Measurements from ENCODE around the gene SOS2.
"Not testable (repeated sequence)": the region's sequence is repeated elsewhere in the genome, so short reads cannot be mapped to it uniquely, and the experiment has no call there.

SOS2 gene

DNA sequence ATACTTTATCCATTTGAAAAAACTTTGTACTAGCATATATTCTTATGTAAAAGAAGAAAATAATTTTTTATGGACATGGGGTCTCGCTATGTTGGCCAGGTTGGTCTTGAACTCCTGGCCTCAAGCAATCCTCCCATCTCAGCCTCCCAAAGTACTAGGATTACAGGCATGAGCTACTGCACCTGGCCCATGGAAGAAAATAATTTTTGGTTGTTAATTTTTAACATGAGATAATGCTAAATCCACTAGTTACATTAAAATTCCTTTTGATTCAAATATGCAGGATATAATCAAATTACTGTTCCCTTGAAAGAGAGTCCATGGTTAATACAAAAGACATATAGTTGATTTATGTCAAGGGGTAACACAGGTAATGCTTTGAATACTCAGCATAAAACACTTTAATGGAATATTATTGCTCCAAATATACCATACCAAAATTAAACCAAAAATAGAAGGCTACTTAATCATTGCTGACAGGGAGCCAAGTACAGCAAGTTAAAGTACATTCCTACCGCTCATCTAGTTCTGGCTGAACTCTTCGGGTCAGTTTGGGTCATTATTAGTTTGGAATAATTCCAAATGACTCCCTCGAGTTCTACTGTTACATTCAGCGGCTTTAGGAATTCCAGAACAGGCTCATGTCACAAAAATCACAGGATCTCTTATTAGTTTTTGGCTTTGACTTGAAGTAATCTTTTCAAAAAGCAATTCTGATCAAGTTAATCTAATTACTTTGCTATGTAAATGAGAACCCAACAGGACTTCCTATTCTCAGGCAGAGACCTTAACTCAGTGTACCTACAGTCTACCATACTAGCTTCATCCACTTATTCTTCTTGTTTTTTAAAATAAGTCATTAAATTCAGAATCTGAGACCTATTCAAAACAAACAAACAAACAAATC lies 6.1 kb downstream of the SOS2 start:
- DNase-seq, result no peak

DNA sequence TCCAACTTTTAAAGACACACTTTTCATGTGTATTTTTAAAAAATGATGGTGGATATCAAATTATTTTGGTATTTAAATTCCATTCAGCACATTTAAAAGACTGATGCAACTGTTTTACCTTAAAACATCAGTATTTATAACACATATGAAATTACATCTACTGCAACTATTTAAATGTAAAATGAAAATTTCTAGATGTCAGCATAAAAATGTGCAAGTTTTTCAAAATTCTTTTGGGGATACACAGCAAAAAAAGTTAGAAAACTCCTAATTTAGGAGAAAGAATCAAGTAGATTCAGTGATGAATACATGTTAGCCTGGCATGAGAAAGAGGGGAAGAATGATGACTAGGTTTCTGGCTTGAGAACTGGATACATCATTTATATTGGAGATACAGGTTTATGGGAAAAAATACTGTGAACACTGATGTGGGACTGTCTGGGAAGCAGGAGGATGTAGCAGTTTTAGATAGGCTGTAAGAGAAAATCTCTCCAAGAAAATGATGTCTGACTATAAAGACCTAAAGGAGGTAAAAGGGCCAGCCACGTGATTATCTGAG lies 9.2 kb downstream of the SOS2 start:
- no peak for DNase-seq

DNA sequence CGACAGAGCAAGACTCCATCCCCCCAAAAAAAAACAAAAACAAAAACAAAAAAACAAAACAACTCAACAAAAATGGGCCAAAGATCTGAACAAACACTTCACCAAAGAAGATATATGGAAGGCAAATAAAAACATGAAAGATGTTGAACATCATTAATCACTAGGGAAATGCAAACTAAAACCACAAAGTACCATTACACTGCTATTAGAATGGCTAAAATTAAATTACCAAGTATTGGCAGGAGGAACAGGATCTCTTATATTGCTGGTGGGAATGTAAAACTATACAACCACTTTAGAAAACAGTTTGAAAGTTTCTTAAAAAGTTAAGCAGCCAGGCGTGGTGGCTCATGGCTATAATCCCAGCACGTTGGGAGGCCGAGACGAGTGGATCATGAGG lies 12.9 kb downstream of the SOS2 start:
- no peak for DNase-seq

DNA sequence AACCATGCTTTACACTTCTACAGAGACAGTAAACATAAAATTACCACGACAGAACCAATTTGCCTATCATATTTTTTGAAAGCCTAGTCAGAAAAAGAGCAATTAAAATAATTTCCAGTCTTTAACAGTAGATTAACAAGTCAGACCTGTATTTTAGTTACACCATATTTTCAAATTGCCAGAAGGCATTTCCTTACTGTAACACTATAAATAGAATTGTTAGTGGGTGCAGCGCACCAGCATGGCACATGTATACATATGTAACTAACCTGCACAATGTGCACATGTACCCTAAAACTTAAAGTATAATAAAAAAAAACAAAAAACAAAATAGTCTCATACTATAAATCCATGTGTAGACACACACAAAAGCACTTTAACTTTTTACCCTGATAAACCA lies 16.0 kb downstream of the SOS2 start:
- DNase-seq, result no peak

DNA sequence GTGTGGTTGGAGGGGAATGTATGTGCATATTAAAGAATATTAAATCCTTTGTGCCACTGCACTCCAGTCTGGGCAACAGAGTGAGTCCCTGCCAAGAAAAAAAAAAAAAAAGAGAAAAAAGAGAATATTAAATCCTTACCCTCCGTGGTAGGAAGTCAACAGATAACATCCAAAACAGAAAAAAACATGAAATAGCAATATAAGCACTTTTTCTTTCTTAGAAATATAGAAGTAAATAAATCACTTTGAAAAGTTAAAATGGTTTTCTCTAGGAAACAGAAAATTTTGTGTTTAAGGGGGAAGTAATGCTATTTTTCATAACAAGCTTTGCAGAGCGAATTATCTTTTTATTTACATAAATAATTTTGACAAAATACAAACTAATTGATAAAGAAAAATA lies 17.6 kb downstream of the SOS2 start:
- DNase-seq, result no peak

DNA sequence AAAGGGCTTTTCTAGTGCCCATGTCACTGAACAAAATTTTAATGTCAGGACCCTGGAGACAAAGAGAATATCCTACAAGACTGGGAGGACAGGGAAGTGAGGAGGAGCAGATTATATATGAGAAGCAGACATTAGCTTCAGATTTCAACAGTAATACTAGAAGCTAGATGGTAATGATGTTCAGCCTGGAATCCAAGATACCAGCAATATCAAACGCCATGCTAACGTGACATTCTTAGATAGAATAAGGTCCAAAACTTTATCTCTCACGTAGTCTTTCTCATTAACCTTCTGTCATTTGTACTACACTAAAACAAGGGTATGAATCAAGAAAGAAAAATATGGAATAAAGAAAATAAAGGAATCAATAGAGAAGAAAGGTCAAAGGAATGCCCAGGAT lies 18.7 kb downstream of the SOS2 start:
- DNase-seq, result no peak

DNA sequence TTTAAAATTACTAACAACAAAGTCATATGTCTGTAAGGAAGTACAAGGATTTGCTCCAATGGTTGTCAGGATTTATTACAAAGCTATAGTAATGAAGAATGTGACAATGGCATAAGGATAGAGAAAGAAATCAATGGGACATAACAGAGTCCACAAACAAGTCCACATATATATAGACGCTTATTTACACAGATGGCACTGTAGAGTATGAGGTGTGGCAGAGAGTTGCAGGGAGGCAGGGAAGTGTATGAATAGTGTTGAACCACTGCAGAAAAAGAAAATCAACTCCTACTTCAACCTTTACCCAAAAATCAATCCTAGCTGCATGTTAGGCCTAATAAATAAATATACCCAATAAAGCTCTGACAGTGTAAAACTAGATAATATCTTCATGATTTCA lies 21.3 kb downstream of the SOS2 start:
- no peak for DNase-seq

DNA sequence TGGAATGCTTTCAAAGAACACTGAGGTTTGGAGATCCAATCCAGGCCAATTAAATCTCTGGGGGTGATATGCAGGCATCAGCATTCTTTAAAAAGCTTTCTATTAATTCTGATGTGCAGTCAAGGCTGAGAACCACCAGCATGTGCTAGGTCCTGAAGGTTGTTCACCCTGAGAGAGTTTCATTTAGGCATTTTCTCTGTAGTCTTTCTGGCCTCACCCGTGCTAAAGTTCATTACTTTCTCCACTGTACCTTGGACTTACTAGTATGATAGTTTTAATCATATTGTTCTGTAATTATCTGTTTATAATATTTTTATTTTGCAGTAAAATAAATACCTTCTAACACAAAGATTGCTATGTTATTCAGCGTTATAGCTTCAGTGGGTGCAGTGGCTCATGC lies 32.9 kb downstream of the SOS2 start:
- no peak for DNase-seq

DNA sequence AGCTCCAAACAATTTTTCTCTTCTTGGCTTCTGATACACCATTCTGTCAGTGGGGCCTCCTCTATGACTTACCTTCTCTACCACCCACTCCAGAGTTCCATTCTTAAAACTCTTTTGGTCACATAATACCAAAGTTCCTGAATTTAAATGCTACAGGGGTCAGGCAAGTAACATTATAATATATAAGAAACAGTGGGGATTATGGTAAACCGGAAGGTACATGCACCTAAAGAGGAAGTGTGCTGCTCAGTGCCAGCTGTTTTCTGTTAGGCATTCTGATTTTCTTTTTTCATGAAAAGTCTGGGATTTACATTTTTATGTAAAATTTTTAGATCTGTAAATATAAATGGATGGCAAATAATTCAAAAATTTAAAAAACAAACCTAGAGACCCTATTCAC lies 39.9 kb downstream of the SOS2 start:
- DNase-seq, result no peak

DNA sequence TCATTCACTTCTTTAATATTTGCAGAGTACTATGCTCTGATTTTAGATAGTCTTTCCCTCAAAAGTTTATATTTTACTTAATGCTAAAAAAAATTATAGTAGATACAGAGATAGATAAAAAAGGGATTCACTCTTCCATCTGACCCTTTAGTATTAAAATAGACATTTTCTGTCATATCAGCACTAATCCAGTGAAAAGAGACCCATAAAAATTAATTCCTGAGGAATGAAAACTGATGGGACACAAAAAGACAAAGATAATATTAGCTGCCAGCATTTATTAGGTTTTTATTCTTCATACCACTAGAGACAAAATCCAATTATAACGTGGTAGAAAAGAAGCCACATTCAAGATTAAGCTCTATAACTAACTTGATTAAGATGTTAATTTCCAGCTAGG lies 45.3 kb downstream of the SOS2 start:
- DNase-seq, result no peak

DNA sequence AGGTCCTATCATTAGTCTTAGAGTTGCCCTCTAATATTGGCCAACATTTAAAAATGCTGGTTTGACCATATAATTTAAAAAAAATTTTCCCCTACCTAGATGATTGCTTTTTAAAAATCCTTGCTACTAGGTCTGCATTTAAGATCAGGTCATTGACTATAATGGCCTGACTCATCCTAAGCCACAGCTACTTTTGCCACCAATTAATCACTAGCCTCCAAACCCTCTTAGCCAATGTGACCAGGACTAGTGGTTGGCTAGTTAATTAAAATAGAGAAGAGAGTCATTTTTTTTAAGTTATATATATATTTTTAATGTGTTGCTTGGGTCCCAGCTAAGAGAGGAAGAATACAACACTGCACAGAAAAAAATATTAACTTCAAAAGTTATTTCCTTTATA lies 57.5 kb downstream of the SOS2 start:
- no peak for DNase-seq

DNA sequence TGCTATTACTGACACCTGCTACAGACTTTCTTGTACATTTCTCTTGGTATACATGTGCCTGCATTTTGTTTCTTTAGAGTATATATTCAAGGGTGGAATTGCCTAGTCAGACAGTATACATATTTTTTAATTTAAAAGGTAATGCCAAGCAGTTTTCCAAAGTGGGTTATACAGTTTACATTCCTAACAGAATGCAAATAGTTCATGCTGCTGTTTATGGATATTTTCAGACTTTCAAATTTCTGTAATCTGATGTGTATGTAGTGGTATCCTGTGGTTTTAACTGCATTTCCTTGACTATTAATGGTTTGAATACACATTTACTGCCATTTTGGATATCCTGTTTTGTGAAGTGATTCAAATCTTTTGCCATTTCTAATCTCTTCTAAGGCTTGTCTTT lies 59.5 kb downstream of the SOS2 start:
- DNase-seq, result no peak

DNA sequence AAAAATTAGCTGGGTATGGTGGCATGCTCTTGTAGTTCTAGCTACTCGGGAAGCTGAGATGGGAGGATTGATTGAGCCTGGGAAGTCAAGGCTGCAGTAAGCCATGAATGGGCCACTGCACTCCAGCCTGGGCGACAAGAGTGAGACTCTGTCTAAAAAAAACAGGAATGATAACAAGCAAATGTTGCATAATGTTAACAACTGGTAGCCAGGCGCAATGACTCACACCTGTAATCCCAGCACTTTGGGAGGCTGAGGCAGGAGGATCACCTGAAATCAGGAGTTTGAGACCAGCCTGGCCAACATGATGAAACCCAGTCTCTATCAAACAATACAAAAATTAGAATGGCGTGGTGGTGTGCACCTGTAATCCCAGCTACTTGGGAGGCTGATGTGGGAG lies 64.0 kb downstream of the SOS2 start:
- not testable (repeated sequence) for DNase-seq

DNA sequence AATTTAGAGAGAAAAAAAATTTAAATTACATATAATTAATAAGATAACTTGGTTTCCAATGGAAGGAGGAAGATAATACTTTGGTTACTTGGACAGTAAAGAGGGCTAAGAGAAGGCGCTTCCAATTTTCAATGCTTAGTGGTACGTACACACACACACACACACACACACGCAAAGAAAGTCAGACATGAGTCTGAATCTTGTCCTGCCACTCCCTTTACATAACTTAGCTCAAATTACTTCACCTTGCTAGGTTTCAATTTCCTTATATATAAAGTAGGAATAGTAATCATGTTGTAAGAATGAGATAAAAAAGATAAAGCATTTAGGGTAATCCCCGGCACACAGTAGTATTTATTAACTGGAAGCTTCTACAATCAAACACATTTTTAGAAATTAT lies 75.3 kb downstream of the SOS2 start:
- DNase-seq, result no peak

DNA sequence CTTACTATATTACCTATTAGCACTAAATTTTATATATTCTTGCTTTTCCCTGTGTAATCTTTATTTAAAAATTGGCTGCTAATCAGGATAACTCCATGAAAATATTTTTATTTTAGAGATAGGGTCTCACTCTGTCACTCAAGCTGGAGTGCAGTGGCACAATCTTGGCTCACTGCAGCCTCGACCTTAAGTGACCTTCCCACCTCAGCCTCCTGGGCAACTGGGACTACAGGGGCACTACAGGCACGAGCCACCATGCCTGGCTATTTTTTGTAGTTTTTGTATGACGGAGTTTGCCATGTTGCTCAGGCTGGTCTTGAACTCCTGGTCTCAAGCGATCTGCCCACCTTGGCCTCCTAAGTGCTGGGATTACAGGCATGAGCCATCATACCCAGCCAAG lies 82.6 kb downstream of the SOS2 start:
- no peak for DNase-seq

DNA sequence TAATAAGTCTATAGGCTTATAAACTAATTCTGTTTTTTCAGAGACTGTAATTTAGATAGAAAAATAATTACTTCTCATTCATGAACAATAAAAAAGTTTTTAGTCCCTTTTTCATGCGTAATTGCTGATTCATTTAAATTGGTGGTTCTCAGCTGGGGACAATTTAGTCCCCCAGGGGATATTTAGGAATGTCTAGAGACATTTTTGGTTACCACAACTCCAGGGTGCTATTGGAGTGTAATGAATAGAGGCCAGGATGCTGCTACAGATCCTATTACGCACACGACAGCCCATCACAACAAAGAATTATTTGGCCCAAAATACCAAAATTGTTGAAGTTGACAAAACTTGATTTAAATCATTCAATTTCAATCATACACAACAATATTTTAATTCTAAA lies 92.2 kb downstream of the SOS2 start:
- DNase-seq, result no peak

DNA sequence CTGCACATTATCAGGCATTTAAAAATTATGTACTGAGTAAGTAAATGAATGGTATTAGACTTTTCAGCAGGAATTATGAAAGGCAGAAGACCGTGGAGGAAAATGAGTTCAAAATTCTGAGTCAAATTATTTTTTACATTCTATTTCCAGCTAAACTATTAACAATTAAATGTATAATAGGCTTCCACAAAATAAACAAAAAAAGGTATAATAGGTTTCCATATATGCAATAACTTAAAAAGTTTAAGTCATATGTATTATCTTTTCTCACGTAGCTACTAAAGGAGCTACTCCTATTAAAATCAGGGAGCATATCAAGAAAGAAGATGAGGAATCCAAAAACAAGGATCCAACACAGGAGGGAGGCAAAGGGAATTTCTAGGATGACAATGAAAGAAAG lies 103.6 kb downstream of the SOS2 start:
- DNase-seq, result no peak

DNA sequence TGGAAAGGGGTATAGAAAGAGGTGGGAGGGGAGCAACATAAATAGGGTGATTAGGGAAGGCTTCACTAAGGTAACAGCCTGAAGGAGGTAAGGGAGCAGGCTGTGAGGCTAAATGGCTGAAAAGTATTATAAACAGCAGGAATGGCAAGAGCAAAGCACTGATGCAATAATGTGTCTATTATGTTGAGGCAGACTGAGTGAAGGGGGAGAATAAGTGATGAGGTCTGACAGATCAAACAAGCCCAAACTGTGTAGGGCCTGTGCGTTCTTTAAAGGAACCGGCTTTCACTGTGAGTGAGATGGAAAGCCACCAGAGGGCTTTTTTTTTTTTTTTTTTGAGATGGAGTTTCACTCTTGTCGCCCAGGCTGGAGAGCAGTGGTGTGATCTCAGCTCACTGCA lies 108.3 kb downstream of the SOS2 start:
- DNase-seq, result no peak

DNA sequence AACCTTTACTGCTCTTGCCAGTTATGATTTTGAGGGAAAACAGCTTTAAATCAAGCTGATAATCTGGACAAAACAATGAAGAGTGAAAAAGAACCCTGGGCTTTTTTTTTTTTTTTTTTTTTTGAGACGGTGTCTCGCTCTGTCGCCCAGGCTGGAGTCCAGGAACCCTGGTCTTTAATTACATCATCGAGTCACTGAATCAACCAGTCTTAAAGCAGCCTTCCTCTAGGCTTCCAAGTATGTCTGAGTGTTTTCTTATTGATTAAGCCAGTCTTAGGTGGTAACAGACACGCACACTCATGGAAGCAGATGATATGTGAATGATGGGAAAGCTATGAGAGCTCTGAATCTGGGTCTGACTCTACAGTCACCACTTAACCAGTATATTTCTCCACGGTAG lies 109.1 kb downstream of the SOS2 start:
- DNase-seq, result no peak

DNA sequence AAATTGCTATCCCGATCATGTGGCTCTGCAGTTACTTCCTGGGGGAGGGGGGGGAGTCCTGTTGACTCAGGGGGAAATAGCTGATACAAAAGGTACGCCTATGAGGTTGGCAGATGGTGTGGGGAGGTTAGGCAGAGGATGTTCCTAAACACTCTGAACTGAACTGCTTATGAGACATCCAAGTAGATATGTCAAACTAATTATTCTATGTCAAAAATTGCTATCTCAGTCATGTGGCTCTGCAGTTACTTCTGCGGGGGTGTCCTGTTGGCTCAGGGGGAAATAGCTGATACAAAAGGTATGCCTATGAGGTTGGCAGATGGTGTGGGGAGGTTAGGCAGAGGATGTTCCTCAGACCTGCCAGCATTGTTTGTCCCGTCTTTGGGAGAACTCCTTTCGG lies 109.9 kb downstream of the SOS2 start:
- DNase-seq, result no peak

DNA sequence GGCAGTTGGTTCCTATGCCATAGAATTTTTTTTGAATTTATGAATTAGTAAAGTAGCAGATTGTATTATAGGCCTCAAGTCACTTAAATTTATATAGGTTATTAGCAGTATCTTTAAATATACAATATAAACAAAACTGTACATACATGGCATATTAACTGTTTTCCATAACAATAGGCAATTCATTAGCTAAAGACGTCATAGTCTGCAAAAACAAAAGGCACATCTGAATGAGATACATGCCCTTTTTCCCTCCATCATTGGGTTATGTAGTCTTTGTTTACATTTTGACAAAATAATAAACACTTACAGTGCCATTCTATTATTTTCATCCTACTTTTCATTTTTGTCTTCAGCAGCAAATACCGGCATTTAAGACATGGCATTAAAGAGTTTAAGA lies 113.9 kb downstream of the SOS2 start:
- DNase-seq, result no peak

DNA sequence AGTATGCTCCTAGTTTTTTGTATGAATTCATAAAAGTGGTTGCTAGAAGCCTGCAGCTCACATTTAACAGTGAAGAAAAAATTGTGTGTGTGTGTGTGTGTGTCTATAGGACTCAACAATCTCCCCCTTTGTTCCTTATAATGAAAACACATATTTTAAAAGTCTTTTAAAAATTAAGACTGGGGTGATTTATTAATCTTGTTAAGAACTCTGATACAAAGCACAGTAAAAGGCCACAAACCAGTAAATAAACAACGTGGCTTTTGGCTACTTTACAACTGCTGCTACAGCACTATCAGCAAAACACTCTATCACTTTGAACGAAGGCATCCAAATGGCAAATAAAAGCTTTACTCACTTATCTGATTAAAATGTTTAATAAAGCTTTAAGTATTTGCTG lies 114.4 kb downstream of the SOS2 start:
- DNase-seq, result no peak

DNA sequence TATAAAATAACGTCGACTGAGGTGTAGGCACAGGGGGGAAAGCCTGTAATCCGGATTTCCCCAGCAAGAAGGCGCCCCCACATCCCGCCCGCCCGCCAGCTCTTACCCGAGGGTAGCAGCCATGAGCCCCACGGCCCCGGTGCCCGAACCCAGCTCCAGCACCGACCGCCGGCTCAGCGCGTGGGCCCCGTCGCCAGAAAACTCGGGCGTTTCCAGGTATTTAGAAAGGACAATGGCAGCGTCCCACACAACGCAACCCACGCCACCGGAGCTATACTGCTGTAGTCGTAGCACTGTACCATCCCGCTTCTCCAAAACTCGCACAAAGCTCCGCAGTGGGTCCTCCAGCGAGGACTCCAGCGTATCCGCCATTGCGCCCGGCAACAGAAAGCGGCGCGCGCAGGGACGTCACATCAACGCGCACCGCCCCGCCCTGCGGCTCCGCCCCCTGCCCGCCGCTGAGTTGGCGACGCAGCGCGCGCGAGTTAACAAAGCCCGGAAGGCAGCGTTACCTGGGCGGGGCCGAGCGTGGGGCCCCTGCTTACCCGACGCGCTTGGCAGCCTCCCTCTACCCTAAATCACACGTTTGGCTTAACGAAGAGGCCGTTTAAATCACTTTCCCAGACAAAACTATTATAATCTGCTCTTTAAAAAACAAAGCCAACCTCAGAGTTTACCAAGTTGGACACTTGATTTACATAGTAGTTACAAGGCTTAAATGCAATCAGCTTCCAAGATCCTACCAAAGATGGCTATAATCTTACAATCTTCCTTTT lies 115.0 kb downstream of the SOS2 start, which contains the start of gene VCPKMT:
Gene VCPKMT (minus strand): TSS at position 392 of the 776 bp plus-strand sequence. CDS start 20 bp downstream, at position 372.
- peak; percentile 75 for DNase-seq

All from NCI-H187 treated with DMSO at 0.1 percent for 48 hours (cell line).